Karpas-422 (cell line): ENCODE measurements around the gene CPAMD8. TPM values are rescaled to one million over a fixed set of nuclear protein-coding genes. Genes with fewer than 3 reads are reported as not detected.
"Not testable (repeated sequence)": the region's sequence is repeated elsewhere in the genome, so short reads cannot be mapped to it uniquely, and the experiment has no call there.

Source experiments
- DNase-seq: peaks from one replicate; pipeline ENCODE4 v3.0.0-alpha.2; 2015
- H2AFZ ChIP-seq: fragments of 200-600 bp; sonication (generic); 2 replicates; pipeline ENCODE4 v1.6.1; 2014; ENCODE audit warnings: antibody characterized with exemption, low read length, mixed read lengths
- H3K27ac ChIP-seq: fragments of 200-600 bp; sonication (generic); 2 replicates; pipeline ENCODE4 v1.5.1; 2014; ENCODE audit warnings: mild to moderate bottlenecking, low read length, moderate library complexity
- H3K27me3 ChIP-seq: fragments of 200-600 bp; sonication (generic); 2 replicates; pipeline ENCODE4 v1.6.1; 2014; ENCODE audit warnings: low read length, mixed read lengths
- H3K36me3 ChIP-seq: fragments of 200-600 bp; sonication (generic); 2 replicates; pipeline ENCODE4 v1.6.1; 2014; ENCODE audit warnings: low read length, mixed read lengths; ENCODE audit not compliant: insufficient read depth
- H3K4me1 ChIP-seq: fragments of 200-600 bp; sonication (generic); 2 replicates; pipeline ENCODE4 v1.6.1; 2014; ENCODE audit warnings: mild to moderate bottlenecking, low read length, mixed read lengths
- H3K4me2 ChIP-seq: fragments of 200-600 bp; sonication (generic); 2 replicates; pipeline ENCODE4 v1.6.1; 2014; ENCODE audit warnings: low read length, low read depth, mild to moderate bottlenecking; ENCODE audit not compliant: poor library complexity, severe bottlenecking
- H3K4me3 ChIP-seq: fragments of 200-600 bp; sonication (generic); 2 replicates; pipeline ENCODE4 v1.5.1; 2014; ENCODE audit warnings: mild to moderate bottlenecking, antibody characterized with exemption, low read length, mixed read lengths
- H3K79me2 ChIP-seq: fragments of 200-600 bp; sonication (generic); 2 replicates; pipeline ENCODE4 v1.6.1; 2014; ENCODE audit warnings: mild to moderate bottlenecking, low read length, mixed read lengths
- H3K9ac ChIP-seq: fragments of 200-600 bp; sonication (generic); 2 replicates; pipeline ENCODE4 v1.6.0; 2014; ENCODE audit warnings: low read length
- H3K9me2 ChIP-seq: fragments of 200-600 bp; sonication (generic), shearing (Covaris generic); replicated peaks from 2 replicates; pipeline ENCODE4 v1.6.0; 2014; ENCODE audit warnings: mild to moderate bottlenecking, low read length, moderate library complexity; ENCODE audit not compliant: insufficient read depth
- H3K9me3 ChIP-seq: fragments of 300-700, 200-600 bp; sonication (generic); 2 replicates; pipeline ENCODE4 v1.6.1; 2014; ENCODE audit warnings: low read length, mixed read lengths
- H4K20me1 ChIP-seq: fragments of 200-600 bp; sonication (generic); 2 replicates; pipeline ENCODE4 v1.6.1; 2014; ENCODE audit warnings: mild to moderate bottlenecking, antibody characterized with exemption, low read length, low read depth; ENCODE audit not compliant: insufficient read depth
- total RNA-seq: library from RNA; depleted of rRNA; stranded (reverse); fragments of >200 nt; shearing (Covaris generic); gene quantifications from 2 replicates; pipeline ENCODE4 v1.2.3, GENCODE V29; 2014; ENCODE audit warnings: low replicate concordance

Gene CPAMD8
- total RNA-seq, 1 experiment from 2014 or later, result not detected

GRCh38 chr19:16982586-16982985, 44.0 kb downstream of the CPAMD8 start:
- H3K9me2 ChIP-seq, H3K4me3 ChIP-seq, H3K27ac ChIP-seq, H3K4me2 ChIP-seq, DNase-seq, H3K36me3 ChIP-seq, H3K9me3 ChIP-seq, H4K20me1 ChIP-seq, H3K4me1 ChIP-seq, H2AFZ ChIP-seq, H3K27me3 ChIP-seq, H3K79me2 ChIP-seq, H3K9ac ChIP-seq: not testable (repeated sequence)

GRCh38 chr19:16978839-16979802, 47.5 kb downstream of the CPAMD8 start:
- no peak for DNase-seq
- Histone ChIP-seq H4K20me1 (no peaks in the 10 kb centered on the region), H3K4me2 (no peak overlapping the region), H3K4me1 (no peaks in the 10 kb centered on the region), H3K9me2 (no peaks in the 10 kb centered on the region), H3K27ac (no peak overlapping the region), H3K79me2 (no peaks in the 10 kb centered on the region), H3K9ac (no peak overlapping the region), H3K36me3 (no peaks in the 10 kb centered on the region), H3K27me3 (no peaks in the 10 kb centered on the region), H2AFZ (no peak overlapping the region), H3K9me3 (no peaks in the 10 kb centered on the region), H3K4me3 (no peak overlapping the region)

DNA sequence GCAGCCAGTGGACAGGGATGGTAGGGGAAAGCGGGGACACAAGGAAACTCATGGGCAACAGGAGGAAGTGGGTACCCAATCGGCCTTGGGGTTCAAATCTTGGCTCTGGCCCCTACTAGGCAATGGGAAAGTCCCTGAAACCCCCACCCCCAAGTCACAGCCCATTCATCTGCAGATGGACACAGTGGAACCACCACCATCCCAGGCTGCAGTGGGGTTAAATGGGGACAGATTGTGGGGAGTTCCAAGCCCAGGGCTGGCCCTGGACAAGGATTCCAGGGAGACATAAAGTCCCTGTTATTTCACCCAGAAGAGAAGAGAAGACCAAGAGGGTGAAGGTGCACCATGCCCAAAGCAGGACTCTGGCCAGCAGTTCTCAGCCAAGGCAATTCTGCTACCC, 48.5 kb downstream of the CPAMD8 start:
- no peak overlapping the region for H3K4me3 ChIP-seq
- no peaks in the 10 kb centered on the region for H3K27me3 ChIP-seq
- no peaks in the 10 kb centered on the region for H3K4me1 ChIP-seq
- no peak overlapping the region for H3K27ac ChIP-seq
- H2AFZ ChIP-seq, result no peak overlapping the region
- H3K4me2 ChIP-seq, result no peak overlapping the region
- no peak overlapping the region for H3K9ac ChIP-seq
- no peaks in the 10 kb centered on the region for H4K20me1 ChIP-seq
- H3K79me2 ChIP-seq, result no peaks in the 10 kb centered on the region
- H3K9me2 ChIP-seq, result no peaks in the 10 kb centered on the region
- no peak for DNase-seq
- no peaks in the 10 kb centered on the region for H3K36me3 ChIP-seq
- no peaks in the 10 kb centered on the region for H3K9me3 ChIP-seq

- no peak for DNase-seq
- Histone ChIP-seq H3K36me3 (no peaks in the 10 kb centered on the region), H3K9me3 (no peaks in the 10 kb centered on the region), H4K20me1 (no peaks in the 10 kb centered on the region), H3K9ac (no peak overlapping the region), H3K27me3 (no peaks in the 10 kb centered on the region), H3K27ac (no peak overlapping the region), H3K79me2 (no peaks in the 10 kb centered on the region), H3K4me3 (no peak overlapping the region), H2AFZ (no peak overlapping the region), H3K4me2 (no peak overlapping the region), H3K4me1 (no peaks in the 10 kb centered on the region), H3K9me2 (no peaks in the 10 kb centered on the region)
Measured at GRCh38 chr19:16977306-16977705, 49.3 kb downstream of the CPAMD8 start.

- Histone ChIP-seq H3K27ac (no peak overlapping the region), H3K9me3 (no peaks in the 10 kb centered on the region), H3K9ac (no peak overlapping the region), H4K20me1 (no peaks in the 10 kb centered on the region), H3K9me2 (no peaks in the 10 kb centered on the region), H2AFZ (no peak overlapping the region), H3K4me3 (no peak overlapping the region), H3K4me2 (no peak overlapping the region), H3K4me1 (no peaks in the 10 kb centered on the region), H3K79me2 (no peaks in the 10 kb centered on the region), H3K36me3 (no peaks in the 10 kb centered on the region), H3K27me3 (no peaks in the 10 kb centered on the region)
- no peak for DNase-seq
Measured at GRCh38 chr19:16976446-16976845, 50.2 kb downstream of the CPAMD8 start.

GRCh38 chr19:16970821-16971220, 55.8 kb downstream of the CPAMD8 start:
- H3K9ac ChIP-seq, result no peak overlapping the region
- H3K36me3 ChIP-seq, result no peaks in the 10 kb centered on the region
- no peak overlapping the region for H2AFZ ChIP-seq
- H3K79me2 ChIP-seq, result no peaks in the 10 kb centered on the region
- no peaks in the 10 kb centered on the region for H3K4me1 ChIP-seq
- no peaks in the 10 kb centered on the region for H3K9me2 ChIP-seq
- H4K20me1 ChIP-seq, result no peaks in the 10 kb centered on the region
- DNase-seq, result no peak
- H3K4me2 ChIP-seq, result no peak overlapping the region
- H3K27me3 ChIP-seq, result peaks cover 2% of the 10 kb centered on the region; the same call in 1 of the 2 replicates
- H3K4me3 ChIP-seq, result no peak overlapping the region
- no peak overlapping the region for H3K27ac ChIP-seq
- no peaks in the 10 kb centered on the region for H3K9me3 ChIP-seq

DNA sequence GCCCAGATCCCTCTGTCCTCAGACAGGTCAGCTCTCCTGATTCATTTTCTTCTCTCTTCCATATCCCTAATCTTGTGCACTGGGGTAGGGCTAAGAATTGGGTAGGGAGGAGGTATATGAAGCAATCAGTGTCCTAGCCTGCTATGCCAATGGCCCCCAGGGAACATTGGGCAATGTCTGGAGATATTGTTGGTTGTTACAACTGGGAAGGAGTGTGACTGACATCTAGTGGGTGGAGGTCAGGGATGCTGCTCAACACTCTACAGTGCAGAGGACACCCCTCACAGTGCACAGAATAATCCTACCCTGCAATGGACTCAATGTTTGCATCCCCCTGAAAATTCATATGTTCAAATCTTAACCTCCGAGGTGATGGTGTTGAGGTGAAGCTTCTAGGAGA, 57.5 kb downstream of the CPAMD8 start:
- no peaks in the 10 kb centered on the region for H4K20me1 ChIP-seq
- H3K27me3 ChIP-seq, result peaks cover 2% of the 10 kb centered on the region; the same call in 1 of the 2 replicates
- H3K4me3 ChIP-seq, result no peak overlapping the region
- H2AFZ ChIP-seq, result no peak overlapping the region
- H3K27ac ChIP-seq, result no peak overlapping the region
- no peaks in the 10 kb centered on the region for H3K36me3 ChIP-seq
- no peak overlapping the region for H3K4me2 ChIP-seq
- H3K9ac ChIP-seq, result no peak overlapping the region
- no peaks in the 10 kb centered on the region for H3K79me2 ChIP-seq
- H3K9me2 ChIP-seq, result no peaks in the 10 kb centered on the region
- H3K9me3 ChIP-seq, result no peaks in the 10 kb centered on the region
- peak; percentile 75 for DNase-seq
- no peaks in the 10 kb centered on the region for H3K4me1 ChIP-seq

- DNase-seq, H3K79me2 ChIP-seq, H3K4me2 ChIP-seq, H3K27ac ChIP-seq, H4K20me1 ChIP-seq, H3K36me3 ChIP-seq, H2AFZ ChIP-seq, H3K9me3 ChIP-seq, H3K27me3 ChIP-seq, H3K9me2 ChIP-seq, H3K4me3 ChIP-seq, H3K9ac ChIP-seq: not testable (repeated sequence)
- H3K4me1 ChIP-seq, result peaks cover 15% of the 10 kb centered on the region
Measured at GRCh38 chr19:16960996-16961822, 65.4 kb downstream of the CPAMD8 start.
